Naive thymus-derived CD4-positive, alpha-beta T cell (primary cell): ENCODE results near the gene WDR31. TPM values are rescaled to one million over a fixed set of nuclear protein-coding genes. Genes with fewer than 3 reads are reported as not detected.
"Not testable (repeated sequence)": the region's sequence is repeated elsewhere in the genome, so short reads cannot be mapped to it uniquely, and the experiment has no call there.

Source experiments
- ATAC-seq: fragments of 150-1000 bp; cut with Tn5 transposase; 2 replicates; pipeline ENCODE4 v1.10.0; 2021; ENCODE audit warnings: mild to moderate bottlenecking, moderate library complexity
- CTCF ChIA-PET: fragments of 350-600 bp; sonication (Branson Sonifier 250); formaldehyde crosslinking; loops from one replicate; lab custom pipeline; 2021; ENCODE audit warnings: antibody characterized with exemption; lab: Charles Lee
- POLR2A ChIA-PET: fragments of 350-600 bp; sonication (Branson Sonifier 250); formaldehyde crosslinking; loops from one replicate; lab custom pipeline; 2021; ENCODE audit warnings: antibody characterized with exemption, inconsistent platforms; lab: Charles Lee
- DNase-seq, 9 donors: peaks; one replicate each; pipeline versions ENCODE4 v3.0.0 to v3.0.0-alpha.2; 2020 to 2022; ENCODE audit warnings: mixed read lengths in 1 of 9
- H3K27ac ChIP-seq: one replicate; pipeline ENCODE4 v1.7.0; 2013; ENCODE audit warnings: mild to moderate bottlenecking, low read depth, low read length, moderate library complexity
- H3K27me3 ChIP-seq, 2 donors: one replicate each; pipeline ENCODE4 v1.7.0; 2013; ENCODE audit warnings: low read length in 2 of 2, mild to moderate bottlenecking in 2 of 2, moderate library complexity in 2 of 2; ENCODE audit not compliant: control insufficient read depth in 2 of 2, insufficient read depth in 2 of 2
- H3K36me3 ChIP-seq, 3 experiments: 1 replicate in 2 of 3; 2 replicates in 1 of 3; pipeline ENCODE4 v1.7.0; 2013; ENCODE audit warnings: low read length in 3 of 3, mild to moderate bottlenecking in 3 of 3, moderate library complexity in 1 of 3; ENCODE audit not compliant: insufficient read depth in 3 of 3, control insufficient read depth in 2 of 3
- H3K4me1 ChIP-seq, 2 donors: one replicate each; pipeline ENCODE4 v1.7.0; 2013; ENCODE audit warnings: low read length in 2 of 2, mild to moderate bottlenecking in 2 of 2, moderate library complexity in 1 of 2; ENCODE audit not compliant: control insufficient read depth in 2 of 2, insufficient read depth in 2 of 2
- H3K4me3 ChIP-seq: 2 replicates; pipeline ENCODE4 v1.7.0; 2013; ENCODE audit warnings: mild to moderate bottlenecking, low read length
- H3K9me3 ChIP-seq, 3 experiments: 1 replicate in 2 of 3; 2 replicates in 1 of 3; pipeline ENCODE4 v1.7.0; 2013; ENCODE audit warnings: low read length in 3 of 3; ENCODE audit not compliant: control insufficient read depth in 2 of 3
- H3K27ac Mint-ChIP-seq, 9 donors: one replicate each; pipeline ENCODE4 v1.8.0; 2020 to 2022; ENCODE audit warnings: mixed read lengths in 9 of 9, mild to moderate bottlenecking in 8 of 9, moderate library complexity in 5 of 9, inconsistent platforms in 2 of 9
- H3K27me3 Mint-ChIP-seq, 5 donors: one replicate each; pipeline ENCODE4 v1.8.0; 2021 to 2022; ENCODE audit warnings: mixed read lengths in 5 of 5, mild to moderate bottlenecking in 1 of 5
- H3K36me3 Mint-ChIP-seq, 5 donors: one replicate each; pipeline ENCODE4 v1.8.0; 2020 to 2022; ENCODE audit warnings: mixed read lengths in 5 of 5, mild to moderate bottlenecking in 3 of 5, inconsistent platforms in 1 of 5
- H3K4me1 Mint-ChIP-seq, 7 donors: one replicate each; pipeline ENCODE4 v1.8.0; 2020 to 2022; ENCODE audit warnings: mixed read lengths in 7 of 7, mild to moderate bottlenecking in 3 of 7, inconsistent platforms in 1 of 7
- H3K4me3 Mint-ChIP-seq, 10 donors: one replicate each; pipeline ENCODE4 v1.8.0; 2020 to 2022; ENCODE audit warnings: mild to moderate bottlenecking in 10 of 10, mixed read lengths in 10 of 10, moderate library complexity in 6 of 10, inconsistent platforms in 2 of 10
- H3K9me3 Mint-ChIP-seq, 11 donors: one replicate each; pipeline ENCODE4 v1.8.0; 2020 to 2022; ENCODE audit warnings: mixed read lengths in 11 of 11, mild to moderate bottlenecking in 4 of 11, inconsistent platforms in 1 of 11, moderate library complexity in 1 of 11
- intact Hi-C, 2 donors: fragments of 100-400 bp; cut with micrococcal nuclease; formaldehyde crosslinking; loops; one replicate each; pipeline ENCODE4 v1.15.1; 2023
- polyA plus RNA-seq, 2 donors: library from polyadenylated mRNA; unstranded; fragments of 300-500 nt; fragmentation: Illumina TruSeq; gene quantifications; one replicate each; pipeline ENCODE4 v1.2.3, GENCODE V29; 2021
- total RNA-seq, 6 experiments: library from RNA in 5 of 6; stranded (reverse) in 5 of 6; gene quantifications; 1 replicate in 5 of 6; 2 replicates in 1 of 6; pipeline ENCODE4 v1.2.3 and lab custom pipeline; 2021 to 2026

Gene WDR31
- total and polyA plus RNA-seq, 7 experiments from 2014 or later: 0.27 to 1.7 (median 1.0) TPM

DNA sequence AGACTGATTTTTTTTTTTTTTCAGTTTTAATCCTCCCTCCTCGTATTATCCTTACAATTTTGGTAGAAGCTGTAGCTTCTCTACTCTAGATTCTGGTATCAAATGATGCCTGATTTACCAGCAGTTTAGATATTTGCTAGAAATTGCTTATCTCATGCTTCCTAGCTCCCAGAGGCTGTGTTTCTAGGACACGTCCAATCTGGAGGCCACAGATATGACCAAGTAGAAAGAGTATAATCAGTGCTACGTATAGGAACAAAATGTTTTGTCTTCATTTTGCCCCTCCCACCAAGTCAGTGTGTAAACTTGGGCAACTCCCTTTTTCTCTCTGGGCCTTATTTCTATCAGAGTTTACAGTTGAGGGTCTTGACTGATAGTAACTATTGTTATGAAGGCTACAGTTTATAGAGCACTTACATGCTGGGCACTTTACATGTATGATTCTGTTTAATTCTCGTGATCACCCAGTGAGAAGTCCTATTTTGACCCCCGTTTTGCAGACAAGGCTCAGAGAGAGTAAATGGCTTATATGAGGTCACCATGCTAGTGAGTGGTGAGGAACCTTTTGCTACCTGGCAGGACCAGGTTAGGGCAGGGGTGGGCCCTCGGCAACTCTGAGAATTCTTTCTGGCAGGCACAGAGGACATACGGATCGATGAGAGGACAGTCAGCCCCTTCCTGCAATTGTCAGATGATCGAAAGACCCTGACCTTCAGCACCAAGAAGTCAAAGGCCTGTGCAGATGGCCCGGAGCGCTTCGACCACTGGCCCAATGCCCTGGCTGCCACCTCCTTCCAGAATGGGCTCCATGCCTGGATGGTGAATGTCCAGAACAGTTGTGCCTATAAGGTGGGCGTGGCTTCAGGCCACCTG is 29.1 kb upstream of the WDR31 start:
- Histone ChIP-seq H3K27ac (no peak overlapping the region), H3K4me1 (no peaks in the 10 kb centered on the region), H3K4me3 (no peak overlapping the region), H3K36me3 (peaks cover 0 to 19% (median 0%) of the 10 kb centered on the region in 3 experiments), H3K9me3 (no peaks in the 10 kb centered on the region), H3K27me3 (no peaks in the 10 kb centered on the region)
- peaks cover 0 to 6% (median under 1%) of the 10 kb centered on the region in 7 donors for H3K4me1 Mint-ChIP-seq
- DNase-seq (no peak), ATAC-seq (no peak)
- ChIA-PET POLR2A (interaction anchor here (0.7 kb wide), 1 partner anchor 101 kb away, joined by 4 read pairs; no protein-coding TSS in a partner anchor), CTCF (no interaction called here)
- H3K36me3 Mint-ChIP-seq: peaks cover 0 to 5% (median under 1%) of the 10 kb centered on the region in 5 donors
- H3K9me3 Mint-ChIP-seq: no peaks in the 10 kb centered on the region
- H3K27me3 Mint-ChIP-seq: no peaks in the 10 kb centered on the region
- H3K27ac Mint-ChIP-seq: no peak overlapping the region
- H3K4me3 Mint-ChIP-seq: no peak overlapping the region
- intact Hi-C loops: no loop called here

GRCh38 chr9:113368348-113368981 is 28.4 kb upstream of the WDR31 start:
- Histone ChIP-seq H3K27ac (no peak overlapping the region), H3K36me3 (peaks cover 0 to 11% (median 0%) of the 10 kb centered on the region in 3 experiments), H3K4me1 (no peaks in the 10 kb centered on the region), H3K9me3 (no peaks in the 10 kb centered on the region), H3K4me3 (no peak overlapping the region), H3K27me3 (no peaks in the 10 kb centered on the region)
- H3K27ac Mint-ChIP-seq: no peak overlapping the region
- H3K4me1 Mint-ChIP-seq: peaks cover 0 to 6% (median 0%) of the 10 kb centered on the region in 7 donors
- ChIA-PET CTCF (no interaction called here), POLR2A (interaction anchor here (0.7 kb wide), 1 partner anchor 102 kb away, joined by 4 read pairs; no protein-coding TSS in a partner anchor)
- H3K9me3 Mint-ChIP-seq: no peaks in the 10 kb centered on the region
- intact Hi-C loops: no loop called here
- no peaks in the 10 kb centered on the region for H3K27me3 Mint-ChIP-seq
- H3K4me3 Mint-ChIP-seq: no peak overlapping the region
- H3K36me3 Mint-ChIP-seq: peaks cover 0 to 5% (median 0%) of the 10 kb centered on the region in 5 donors
- ATAC-seq (no peak), DNase-seq (no peak)

DNA sequence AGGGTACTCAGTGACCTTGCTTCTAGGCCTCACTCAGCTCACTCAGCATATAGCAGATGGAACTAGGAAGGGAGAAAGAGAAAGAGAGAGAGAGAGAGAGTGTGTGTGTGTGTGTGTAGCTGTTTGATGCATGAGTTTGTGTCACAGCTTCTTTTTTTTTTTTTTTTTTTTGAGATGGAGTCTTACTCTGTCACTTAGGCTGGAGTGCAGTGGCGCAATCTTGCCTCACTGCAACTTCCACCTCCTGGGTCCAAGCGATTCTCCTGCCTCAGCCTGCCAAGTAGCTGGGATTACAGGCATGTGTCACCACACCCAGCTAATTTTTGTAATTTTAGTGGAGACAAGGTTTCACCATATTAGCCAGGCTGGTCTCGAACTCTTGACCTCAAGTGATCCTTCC is 25.6 kb upstream of the WDR31 start:
- H3K27ac ChIP-seq, H3K9me3 ChIP-seq, intact Hi-C loops, H3K4me1 Mint-ChIP-seq, ATAC-seq, H3K4me1 ChIP-seq, DNase-seq, H3K4me3 Mint-ChIP-seq, H3K9me3 Mint-ChIP-seq, H3K4me3 ChIP-seq, H3K27me3 Mint-ChIP-seq, H3K36me3 ChIP-seq, H3K27me3 ChIP-seq, H3K36me3 Mint-ChIP-seq: not testable (repeated sequence)
- ChIA-PET POLR2A (interaction anchor here (1.1 kb wide), 1 partner anchor 11 kb away, joined by 4 read pairs; the partner anchor contains the start of gene HDHD3), CTCF (interaction anchor here (0.7 kb wide), 1 partner anchor 24 kb away, joined by 4 read pairs; no protein-coding TSS in a partner anchor)
- H3K27ac Mint-ChIP-seq: peak overlapping the region in 1 of 9 donors; percentile 79

DNA sequence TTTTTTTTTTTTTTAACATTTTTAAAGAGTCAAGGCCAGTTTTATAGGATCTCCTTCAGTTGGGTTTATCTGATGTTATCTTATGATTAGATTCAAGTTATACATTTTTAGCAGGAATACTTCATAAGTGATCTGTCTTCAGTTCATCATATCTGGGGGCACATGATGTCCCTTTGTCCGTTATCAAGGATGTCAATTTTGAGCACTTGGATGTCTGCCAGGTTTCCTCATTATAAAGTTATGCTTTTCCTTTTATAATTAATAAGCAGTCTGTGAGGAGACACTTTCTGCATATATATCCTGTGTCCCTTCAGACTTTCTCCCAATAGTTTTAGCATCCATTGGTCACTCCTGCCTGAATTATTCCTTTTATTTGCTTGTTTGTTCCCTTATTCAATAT is 24.9 kb upstream of the WDR31 start:
- no peak overlapping the region for H3K4me3 Mint-ChIP-seq
- Histone ChIP-seq H3K27ac (no peak overlapping the region), H3K4me3 (no peak overlapping the region), H3K36me3 (no peaks in the 10 kb centered on the region), H3K27me3 (no peaks in the 10 kb centered on the region), H3K4me1 (no peaks in the 10 kb centered on the region), H3K9me3 (no peaks in the 10 kb centered on the region)
- intact Hi-C loops: no loop called here
- H3K36me3 Mint-ChIP-seq: peaks cover 0 to 7% (median 0%) of the 10 kb centered on the region in 5 donors
- ChIA-PET POLR2A (interaction anchor here (0.6 to 1.0 kb wide), 2 partner anchors 8 to 38 kb away, joined by 3 read pairs; no protein-coding TSS in a partner anchor), CTCF (no interaction called here)
- H3K27me3 Mint-ChIP-seq: no peaks in the 10 kb centered on the region
- peaks cover 0 to 3% (median 0%) of the 10 kb centered on the region in 7 donors for H3K4me1 Mint-ChIP-seq
- H3K27ac Mint-ChIP-seq: peak overlapping the region in 1 of 9 donors; percentile 79
- ATAC-seq: no peak
- no peak for DNase-seq
- H3K9me3 Mint-ChIP-seq: no peaks in the 10 kb centered on the region

GRCh38 chr9:113363336-113363735 is 23.3 kb upstream of the WDR31 start:
- Mint-ChIP-seq H3K27me3 (no peaks in the 10 kb centered on the region), H3K9me3 (no peaks in the 10 kb centered on the region), H3K4me3 (no peak overlapping the region), H3K27ac (no peak overlapping the region), H3K36me3 (peaks cover 0 to 5% (median 0%) of the 10 kb centered on the region in 5 donors), H3K4me1 (peaks cover 0 to 3% (median 0%) of the 10 kb centered on the region in 7 donors)
- Histone ChIP-seq H3K9me3 (no peaks in the 10 kb centered on the region), H3K27ac (no peak overlapping the region), H3K4me1 (no peaks in the 10 kb centered on the region), H3K27me3 (no peaks in the 10 kb centered on the region), H3K4me3 (no peak overlapping the region), H3K36me3 (no peaks in the 10 kb centered on the region)
- ChIA-PET CTCF (no interaction called here), POLR2A (no interaction called here)
- ATAC-seq: no peak
- intact Hi-C loops: no loop called here
- DNase-seq: no peak

DNA sequence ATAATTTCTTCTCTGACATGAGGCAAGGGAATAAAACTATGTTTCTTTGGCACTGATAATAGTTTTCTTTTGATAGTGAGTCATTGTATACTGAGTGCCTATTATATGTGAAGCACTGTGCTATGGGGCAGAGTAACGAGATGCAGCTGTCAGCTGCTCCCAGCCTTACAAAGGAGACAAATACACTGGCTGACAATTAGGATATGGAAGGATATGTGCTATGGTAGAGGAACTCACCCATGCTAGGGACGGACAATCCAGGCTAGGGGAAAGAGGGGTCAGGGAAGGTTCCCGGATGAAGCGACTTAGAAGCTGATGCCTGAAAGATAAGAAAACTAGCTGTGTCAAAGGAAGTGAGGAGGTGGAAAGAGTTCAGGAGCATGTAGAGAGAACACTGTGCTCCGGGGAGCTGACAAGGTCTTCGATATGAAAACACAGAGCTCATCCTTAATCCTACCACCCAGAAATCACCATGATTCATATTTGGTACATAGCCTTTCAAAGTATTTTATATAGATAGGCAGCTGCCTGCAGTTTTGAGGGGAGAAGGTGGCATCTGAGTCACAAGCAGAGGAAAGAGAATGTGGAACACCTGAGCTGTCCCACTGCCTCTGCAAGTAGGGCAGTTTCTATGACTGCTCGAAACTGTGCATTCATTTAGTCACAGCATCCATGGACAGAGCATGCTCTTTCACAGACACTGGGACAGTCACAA is 21.4 kb upstream of the WDR31 start:
- ATAC-seq: no peak
- H3K4me1 ChIP-seq: no peaks in the 10 kb centered on the region
- no peaks in the 10 kb centered on the region for H3K9me3 ChIP-seq
- Mint-ChIP-seq H3K9me3 (no peaks in the 10 kb centered on the region), H3K27me3 (peaks cover 0 to 4% (median 0%) of the 10 kb centered on the region in 5 donors), H3K4me3 (no peak overlapping the region), H3K27ac (no peak overlapping the region), H3K36me3 (peaks cover 0 to 11% (median 0%) of the 10 kb centered on the region in 5 donors), H3K4me1 (peaks cover 0 to 3% (median 0%) of the 10 kb centered on the region in 7 donors)
- H3K27me3 ChIP-seq: no peaks in the 10 kb centered on the region
- ChIA-PET POLR2A (no interaction called here), CTCF (no interaction called here)
- H3K27ac ChIP-seq: no peak overlapping the region
- intact Hi-C loops: no loop called here
- H3K4me3 ChIP-seq: no peak overlapping the region
- no peaks in the 10 kb centered on the region for H3K36me3 ChIP-seq
- DNase-seq: no peak
